PC-9 (cell line): ENCODE measurements around the gene PTPN11.

Experiments used
- EZH2 ChIP-seq: fragments of 200-600 bp; sonication (generic); IDR thresholded peaks from 2 replicates; pipeline ENCODE4 v1.8.0; 2017; ENCODE audit warnings: antibody characterized with exemption, low read depth
- TF ChIP-seq, protein P1 (sequence below): fragments of 200-600 bp; sonication (generic); conservative IDR thresholded peaks from 2 replicates; pipeline ENCODE4 v1.6.1; 2017; ENCODE audit warnings: mixed run types, antibody characterized with exemption, mild to moderate bottlenecking, moderate library complexity

DNA sequence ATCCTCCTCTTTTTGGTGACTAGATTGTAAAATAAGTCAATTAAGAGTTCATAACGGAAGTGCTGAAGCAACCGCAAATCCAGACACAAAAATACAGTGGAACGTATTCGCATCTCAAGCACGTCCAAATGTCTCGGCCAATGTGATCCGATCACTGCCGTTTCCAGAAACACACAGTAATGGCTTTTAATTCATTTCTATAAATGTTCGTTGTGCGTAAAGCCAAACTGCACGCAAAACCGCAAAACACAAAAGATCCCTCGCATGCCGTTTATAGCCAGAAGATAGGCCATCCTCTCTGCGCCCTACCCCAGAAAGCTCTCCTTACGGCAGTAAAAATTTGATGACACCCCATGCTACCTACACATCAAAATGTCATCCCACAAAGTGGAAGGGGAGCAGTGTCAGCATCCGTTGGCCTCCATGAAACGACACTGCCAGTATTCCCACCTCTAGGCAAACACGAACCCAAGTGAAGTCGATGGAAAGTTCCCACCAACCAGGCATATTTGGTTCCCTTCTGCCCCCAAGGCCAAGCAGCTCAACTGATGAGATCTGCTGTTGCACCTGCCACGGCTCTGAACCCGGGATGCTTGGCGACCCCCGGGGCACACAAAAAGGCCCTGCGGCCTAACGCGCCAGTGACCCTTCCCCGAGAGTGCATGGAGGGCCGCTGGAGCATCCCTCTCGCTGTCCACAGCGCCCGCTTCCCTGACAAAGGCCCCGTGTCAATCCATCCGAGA lies 37.9 kb upstream of the PTPN11 start:
- no peak for TF ChIP-seq EZH2
- TF ChIP-seq, protein P1, sequence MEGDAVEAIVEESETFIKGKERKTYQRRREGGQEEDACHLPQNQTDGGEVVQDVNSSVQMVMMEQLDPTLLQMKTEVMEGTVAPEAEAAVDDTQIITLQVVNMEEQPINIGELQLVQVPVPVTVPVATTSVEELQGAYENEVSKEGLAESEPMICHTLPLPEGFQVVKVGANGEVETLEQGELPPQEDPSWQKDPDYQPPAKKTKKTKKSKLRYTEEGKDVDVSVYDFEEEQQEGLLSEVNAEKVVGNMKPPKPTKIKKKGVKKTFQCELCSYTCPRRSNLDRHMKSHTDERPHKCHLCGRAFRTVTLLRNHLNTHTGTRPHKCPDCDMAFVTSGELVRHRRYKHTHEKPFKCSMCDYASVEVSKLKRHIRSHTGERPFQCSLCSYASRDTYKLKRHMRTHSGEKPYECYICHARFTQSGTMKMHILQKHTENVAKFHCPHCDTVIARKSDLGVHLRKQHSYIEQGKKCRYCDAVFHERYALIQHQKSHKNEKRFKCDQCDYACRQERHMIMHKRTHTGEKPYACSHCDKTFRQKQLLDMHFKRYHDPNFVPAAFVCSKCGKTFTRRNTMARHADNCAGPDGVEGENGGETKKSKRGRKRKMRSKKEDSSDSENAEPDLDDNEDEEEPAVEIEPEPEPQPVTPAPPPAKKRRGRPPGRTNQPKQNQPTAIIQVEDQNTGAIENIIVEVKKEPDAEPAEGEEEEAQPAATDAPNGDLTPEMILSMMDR, result no peak
